ENCODE results near the gene CAMK1G. TPM values are rescaled to one million over a fixed set of nuclear protein-coding genes. Genes with fewer than 3 reads are reported as not detected.
A peak's percentile ranks its signal among the peaks of the same experiment; 100 is the strongest.

CAMK1G gene
- polyA plus RNA-seq, 1 donor (not counting 4 experiments of a cell fraction or from before 2014, with no cell fraction given) = not detected

DNA sequence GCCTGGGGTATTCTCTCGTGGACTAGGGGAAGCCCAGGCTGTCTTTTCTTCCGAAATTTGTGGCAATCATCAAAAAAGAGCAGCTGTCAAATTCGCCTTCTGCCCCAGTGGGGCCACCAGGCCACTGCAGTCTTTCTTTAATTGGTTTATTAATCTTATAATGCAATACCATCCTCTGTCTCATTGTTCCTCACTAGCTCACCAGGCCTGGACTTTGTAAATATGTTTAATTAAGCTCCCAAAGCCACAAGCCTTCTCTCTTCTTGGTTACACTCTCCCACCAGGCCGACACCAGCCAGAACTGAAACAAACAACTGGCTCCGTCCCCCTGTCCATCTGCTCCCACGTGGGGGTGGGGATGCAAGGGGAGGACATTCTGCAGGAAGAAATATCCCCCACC lies 22.0 kb upstream of the CAMK1G start:
- H3K4me1 ChIP-seq (ENCODE audit: control insufficient read depth, extremely low read depth, insufficient read depth, low read length) = peaks cover 16% of the 10 kb centered on the region

GRCh38 chr1:209564849-209565248 lies 18.7 kb upstream of the CAMK1G start:
- no peak overlapping the region for H3K27ac ChIP-seq (ENCODE audit: control insufficient read depth, insufficient read depth, low read length)

More for the DNA sequence above, 22.0 kb upstream of the CAMK1G start:
- DNase-seq (ENCODE audit: low read depth, low spot score) (no peak), FAIRE-seq (no peak)
- no peaks in the 10 kb centered on the region for H3K79me2 ChIP-seq (ENCODE audit: control insufficient read depth, insufficient read depth, low read length)
- no peak overlapping the region for H3K9ac ChIP-seq (ENCODE audit: control insufficient read depth, extremely low read depth, insufficient read depth, low read length)
- no peak overlapping the region for H3K4me2 ChIP-seq (ENCODE audit: control insufficient read depth, extremely low read depth, insufficient read depth, low read depth, low read length)
- no peak overlapping the region for H3K27ac ChIP-seq (ENCODE audit: control insufficient read depth, insufficient read depth, low read length)
- H3K27me3 ChIP-seq (ENCODE audit: control insufficient read depth, extremely low read depth, insufficient read depth, low read length) = no peaks in the 10 kb centered on the region
- H3K9me1 ChIP-seq (ENCODE audit: control insufficient read depth, extremely low read depth, insufficient read depth, low read length) = no peaks in the 10 kb centered on the region
- peaks cover 0 to 5% of the 10 kb centered on the region in 2 experiments for H3K36me3 ChIP-seq (ENCODE audit: control insufficient read depth in 2 of 2, extremely low read depth in 1 of 2, insufficient read depth in 2 of 2, low read length in 2 of 2)
- no peak overlapping the region for H2AFZ ChIP-seq (ENCODE audit: control insufficient read depth, low read length)
- dilution Hi-C loops (cut with MboI; ENCODE audit: extremely low pct_ligation_motif_present, low sequenced_read_pairs) = no loop called here
- no peaks in the 10 kb centered on the region for H4K20me1 ChIP-seq (ENCODE audit: control insufficient read depth, extremely low read depth, insufficient read depth, low read length)
- H3K4me3 ChIP-seq (ENCODE audit: control insufficient read depth in 2 of 3, extremely low read depth in 1 of 3, insufficient read depth in 2 of 3, low read depth in 1 of 3, low read length in 3 of 3) = no peak overlapping the region
- TF ChIP-seq CTCF (optimal IDR thresholded peaks at IDR 0.05 in 1 of 3, IDR thresholded peaks at IDR 0.05 in 1 of 3, conservative IDR thresholded peaks at IDR 0.05 in 1 of 3; ENCODE audit: extremely low read depth in 1 of 3, insufficient read depth in 2 of 3, low read length in 3 of 3) (no peak), EZH2 (IDR thresholded peaks at IDR 0.05; ENCODE audit: low read length) (no peak)
- no peaks in the 10 kb centered on the region for H3K9me3 ChIP-seq (ENCODE audit: control insufficient read depth, low read depth, low read length)

More at GRCh38 chr1:209564849-209565248, 18.7 kb upstream of the CAMK1G start:
- Histone ChIP-seq H4K20me1 (ENCODE audit: control insufficient read depth, extremely low read depth, insufficient read depth, low read length) (no peaks in the 10 kb centered on the region), H3K79me2 (ENCODE audit: control insufficient read depth, insufficient read depth, low read length) (no peaks in the 10 kb centered on the region), H3K36me3 (ENCODE audit: control insufficient read depth in 2 of 2, extremely low read depth in 1 of 2, insufficient read depth in 2 of 2, low read length in 2 of 2) (peaks cover 0 to 3% of the 10 kb centered on the region in 2 experiments), H3K27me3 (ENCODE audit: control insufficient read depth, extremely low read depth, insufficient read depth, low read length) (no peaks in the 10 kb centered on the region), H3K4me3 (ENCODE audit: control insufficient read depth in 2 of 3, extremely low read depth in 1 of 3, insufficient read depth in 2 of 3, low read depth in 1 of 3, low read length in 3 of 3) (no peak overlapping the region), H3K9me1 (ENCODE audit: control insufficient read depth, extremely low read depth, insufficient read depth, low read length) (no peaks in the 10 kb centered on the region), H3K9ac (ENCODE audit: control insufficient read depth, extremely low read depth, insufficient read depth, low read length) (no peak overlapping the region), H3K9me3 (ENCODE audit: control insufficient read depth, low read depth, low read length) (no peaks in the 10 kb centered on the region), H3K4me2 (ENCODE audit: control insufficient read depth, extremely low read depth, insufficient read depth, low read depth, low read length) (no peak overlapping the region), H3K4me1 (ENCODE audit: control insufficient read depth, extremely low read depth, insufficient read depth, low read length) (peaks cover 42% of the 10 kb centered on the region), H2AFZ (ENCODE audit: control insufficient read depth, low read length) (no peak overlapping the region)
- TF ChIP-seq CTCF (optimal IDR thresholded peaks at IDR 0.05 in 1 of 3, IDR thresholded peaks at IDR 0.05 in 1 of 3, conservative IDR thresholded peaks at IDR 0.05 in 1 of 3; ENCODE audit: extremely low read depth in 1 of 3, insufficient read depth in 2 of 3, low read length in 3 of 3) = no peak
- TF ChIP-seq EZH2 (IDR thresholded peaks at IDR 0.05; ENCODE audit: low read length) = no peak
- peak; percentile 52 for FAIRE-seq
- no peak for DNase-seq (ENCODE audit: low read depth, low spot score)
- dilution Hi-C loops (cut with MboI; ENCODE audit: extremely low pct_ligation_motif_present, low sequenced_read_pairs) = no loop called here
